ENCODE data around the gene TTC6.

The TTC6 gene

GRCh38 chr14:37623971-37624370, 28.5 kb downstream of the TTC6 start:
- in situ Hi-C loops (cut with HindIII; ENCODE audit: low sequenced_read_pairs), result no loop called here

DNA sequence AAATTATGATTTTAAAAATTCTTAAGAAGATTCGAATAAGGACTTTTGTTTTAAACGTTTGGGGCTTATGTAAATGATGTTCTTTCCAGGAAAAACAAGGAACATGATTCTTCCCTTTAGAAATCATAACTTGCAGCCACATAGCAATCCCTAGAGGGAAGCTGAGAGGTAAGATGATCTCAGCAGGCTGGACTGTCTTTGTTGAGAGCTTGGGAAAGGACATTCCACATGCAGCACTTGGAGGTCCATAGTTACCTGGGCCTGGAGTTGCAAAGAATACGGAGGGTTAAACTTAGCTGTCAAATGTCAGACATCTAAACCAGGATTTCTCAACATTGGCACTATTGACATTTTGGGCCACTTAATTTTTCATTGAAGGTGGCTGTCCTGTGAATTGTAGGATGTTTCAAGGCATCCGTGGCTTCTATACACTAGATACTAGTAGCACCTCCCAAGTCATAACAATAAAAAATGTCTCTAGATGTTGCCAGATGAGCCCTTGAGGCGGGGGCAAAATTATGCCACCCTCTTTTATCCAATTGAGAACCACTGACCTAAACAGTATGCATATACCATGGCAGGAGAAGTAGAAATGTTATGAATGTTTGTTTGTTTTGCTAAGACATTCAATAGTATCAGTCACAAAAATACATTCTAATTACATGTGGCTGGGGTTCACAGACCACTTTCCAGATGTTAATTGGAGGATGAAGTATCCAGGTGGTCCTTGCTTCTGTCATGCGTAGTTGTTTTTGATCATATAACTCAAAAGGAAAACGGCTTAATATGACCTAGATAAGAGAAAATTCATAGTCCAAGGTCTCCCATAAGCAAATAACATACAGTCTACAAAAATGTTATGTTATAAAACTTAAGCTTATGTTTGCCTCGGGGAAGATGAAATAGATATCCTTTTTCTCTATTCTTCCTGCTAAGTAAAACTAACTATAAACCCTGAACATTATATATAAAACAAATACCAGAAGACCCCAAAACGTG, 30.5 kb downstream of the TTC6 start:
- in situ Hi-C loops (cut with HindIII; ENCODE audit: low sequenced_read_pairs), result no loop called here

GRCh38 chr14:37637341-37637740, 41.9 kb downstream of the TTC6 start:
- in situ Hi-C loops (cut with HindIII; ENCODE audit: low sequenced_read_pairs), result no loop called here

DNA sequence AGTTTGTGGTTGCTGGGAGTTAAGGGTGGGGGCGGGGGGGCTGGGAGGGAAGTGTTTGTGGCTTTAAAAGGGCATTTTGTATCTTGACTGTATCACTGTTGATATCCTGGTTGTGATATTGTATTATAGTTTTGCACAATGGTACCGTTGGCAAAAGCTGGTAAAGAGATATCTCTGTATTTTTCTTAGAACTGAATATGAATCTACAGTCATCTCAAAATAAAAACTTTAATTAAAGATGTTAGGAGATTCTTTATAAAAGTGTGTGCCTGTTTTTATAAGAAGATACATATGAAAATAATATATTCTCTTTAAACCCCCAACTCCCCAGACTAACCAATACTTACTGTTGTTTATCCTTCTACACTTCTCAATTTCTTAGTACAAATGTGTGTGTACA, 43.2 kb downstream of the TTC6 start:
- in situ Hi-C loops (cut with HindIII; ENCODE audit: low sequenced_read_pairs), result no loop called here

- in situ Hi-C loops (cut with HindIII; ENCODE audit: low sequenced_read_pairs), result no loop called here
Measured at GRCh38 chr14:37641117-37641516, 45.7 kb downstream of the TTC6 start.

GRCh38 chr14:37642125-37642524, 46.7 kb downstream of the TTC6 start:
- in situ Hi-C loops (cut with HindIII; ENCODE audit: low sequenced_read_pairs), result no loop called here

DNA sequence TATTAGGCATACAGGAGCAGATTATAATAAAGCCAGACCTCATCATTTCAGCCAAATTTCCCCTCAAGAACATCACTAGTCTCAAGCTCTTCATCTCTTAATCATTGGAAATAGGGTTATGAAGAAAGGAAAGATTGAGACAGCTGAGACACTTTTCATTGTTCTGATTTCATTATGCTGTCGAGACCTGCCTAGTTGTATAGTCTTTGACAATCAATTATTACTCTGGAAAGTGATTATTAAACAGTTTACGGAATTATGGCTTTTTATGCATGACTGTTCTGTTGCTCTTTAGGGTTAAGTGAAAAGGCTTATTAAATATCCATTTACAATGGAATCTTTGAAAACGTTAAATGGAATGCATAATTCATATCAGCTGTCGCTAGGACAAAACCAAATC, 48.3 kb downstream of the TTC6 start:
- in situ Hi-C loops (cut with HindIII; ENCODE audit: low sequenced_read_pairs), result no loop called here

All from endothelial cell of hepatic sinusoid (primary cell).